Adrenal gland (tissue), 12 donors: Measurements from ENCODE around the gene PP2D1. TPM values are rescaled to one million over a fixed set of nuclear protein-coding genes. Genes with fewer than 3 reads are reported as not detected.
"Not testable (repeated sequence)": the region's sequence is repeated elsewhere in the genome, so short reads cannot be mapped to it uniquely, and the experiment has no call there.

Experiments
- DNase-seq, 7 donors: peaks; one replicate each; pipeline ENCODE4 v3.0.0-alpha.2; 2019 to 2020
- H3K27ac ChIP-seq, 5 donors: fragments of 200-600 bp; sonication (generic) in 4 of 5; 1 replicate in 3 of 5; 2 replicates in 2 of 5; pipeline versions ENCODE4 v1.5.1 to v1.8.0; 2016 to 2020; ENCODE audit warnings: mild to moderate bottlenecking in 1 of 5
- H3K27me3 ChIP-seq: fragments of 200-600 bp; 2 replicates; pipeline ENCODE4 v1.8.0; 2021
- H3K36me3 ChIP-seq, 2 donors: fragments of 200-600 bp; replicated peaks in 1 of 2; 1 replicate in 1 of 2; 2 replicates in 1 of 2; pipeline versions ENCODE4 v1.5.1 to v1.8.0; 2018 to 2022
- H3K4me1 ChIP-seq, 2 donors: fragments of 200-600 bp; replicated peaks in 1 of 2; 1 replicate in 1 of 2; 2 replicates in 1 of 2; pipeline versions ENCODE4 v1.5.1 to v1.8.0; 2018 to 2021
- H3K4me3 ChIP-seq, 4 donors: fragments of 200-600 bp; sonication (generic) in 3 of 4; one replicate each; pipeline ENCODE4 v1.5.1; 2016 to 2018
- H3K9me3 ChIP-seq, 3 donors: fragments of 200-600 bp; sonication (generic) in 1 of 3; replicated peaks in 1 of 3; 1 replicate in 2 of 3; 2 replicates in 1 of 3; pipeline versions ENCODE4 v1.5.1 to v1.8.0; 2016 to 2021
- CTCF ChIP-seq, 6 experiments: fragments of 450-650 bp in 4 of 6; fragments of 200-600 bp in 2 of 6; sonication (generic) in 1 of 6; IDR thresholded peaks; 1 replicate in 5 of 6; 2 replicates in 1 of 6; pipeline versions ENCODE4 v1.5.1 to v1.8.0; 2016 to 2021; ENCODE audit warnings: antibody characterized with exemption in 6 of 6, mild to moderate bottlenecking in 2 of 6, moderate library complexity in 1 of 6
- POLR2A ChIP-seq, 2 donors: fragments of 450-650 bp; IDR thresholded peaks; one replicate each; pipeline ENCODE4 v1.6.1; 2017; ENCODE audit warnings: antibody characterized with exemption in 2 of 2, mild to moderate bottlenecking in 2 of 2, moderate library complexity in 1 of 2
- WGBS, 4 donors: extraction: QIAGEN DNeasy Blood & Tissue Kit in 2 of 4; methylation state at CpG; one replicate each; pipeline versions ENCODE4 v1.1.5 to v1.1.7; 2013 to 2017; 5-methylcytosine and 5-hydroxymethylcytosine counted together
- intact Hi-C, 2 donors: fragments of 100-400 bp; cut with DNase I; formaldehyde crosslinking; loops; one replicate each; pipeline versions ENCODE4 v1.14.1 to v1.15.0; 2022 to 2023
- polyA plus RNA-seq, 3 donors: library from polyadenylated mRNA; stranded (reverse); fragments of 200-250 nt in 2 of 3; fragments of 350-450 nt in 1 of 3; fragmentation: Illumina TruSeq in 1 of 3; extraction: RNeasy Lipid Tissue Mini Kit (QIAGEN cat#74804) in 1 of 3; gene quantifications; one replicate each; pipeline ENCODE4 v1.2.3, GENCODE V29; 2013 to 2014
- total RNA-seq, 9 donors: library from RNA; depleted of rRNA in 4 of 9; stranded (reverse); fragments of >200 nt in 4 of 9; fragments of 120-200 nt in 1 of 9; fragmentation: NEBNext Ultra II Directional in 1 of 9; extraction: Animal tissue kit (Norgen Biotek cat#: 25700) in 1 of 9; gene quantifications; one replicate each; pipeline versions ENCODE4 v1.1.0 to v1.2.4, GENCODE V29; 2013 to 2023
- donor health status: healthy with polysubstance abuse.
- donor health status: Bipolar disorder and iron deficiency.
- donor health status: DM: yes; HTN: yes; CAD: no.
- donor health status: DM: no; HTN: no; CAD: no.
- donor health status: DM: no; HTN: no; CAD: no.
- donor health status: DM: yes; HTN: yes; CAD: no.

The PP2D1 gene
- total and polyA plus RNA-seq, 12 donors = not detected

- intact Hi-C loops = no loop called here
- TF ChIP-seq CTCF (IDR thresholded peaks at IDR 0.05) (no peak), POLR2A (IDR thresholded peaks at IDR 0.05) (no peak)
Measured at GRCh38 chr3:20023623-20024405, 11.8 kb upstream of the PP2D1 start.

DNA sequence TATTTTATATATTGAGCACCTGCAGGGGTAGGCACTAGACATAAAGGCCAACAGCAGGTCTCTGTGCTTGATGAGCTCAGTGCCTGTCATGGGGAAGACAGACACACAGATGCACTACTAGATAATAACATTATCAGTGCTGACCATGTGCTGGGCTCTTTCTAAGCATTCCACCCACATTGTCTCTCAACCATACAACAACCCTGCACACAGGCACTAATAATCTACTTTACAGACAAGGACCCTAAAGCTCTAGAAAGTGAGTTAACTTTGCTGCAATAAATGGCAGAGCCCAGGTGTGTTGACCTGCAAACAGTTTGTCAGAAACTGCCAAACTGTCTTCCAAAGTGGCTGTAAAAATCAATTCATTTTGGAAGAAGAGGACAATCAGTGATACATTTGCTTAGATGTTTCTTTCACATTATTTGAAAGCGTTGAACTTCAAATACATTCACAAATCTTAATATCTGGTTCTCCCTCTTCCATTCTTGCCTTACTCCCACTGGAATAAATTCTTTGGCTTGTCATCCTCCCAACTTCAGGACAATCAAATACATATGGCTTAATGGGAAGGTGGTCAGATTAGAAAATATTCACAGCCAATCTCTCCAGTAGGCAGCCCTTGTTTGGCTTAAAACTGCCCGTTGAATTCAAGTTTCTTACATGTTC is 11.0 kb upstream of the PP2D1 start:
- H3K36me3 ChIP-seq = no peaks in the 10 kb centered on the region
- no peaks in the 10 kb centered on the region for H3K4me1 ChIP-seq
- intact Hi-C loops = no loop called here
- H3K9me3 ChIP-seq = no peaks in the 10 kb centered on the region
- no peak overlapping the region for H3K4me3 ChIP-seq
- TF ChIP-seq CTCF (IDR thresholded peaks at IDR 0.05) (no peak), POLR2A (IDR thresholded peaks at IDR 0.05) (no peak)
- 49 to 62% (median 56%) methylated on average over 2 of the region's 2 CpGs for WGBS, 4 donors
- no peaks in the 10 kb centered on the region for H3K27me3 ChIP-seq
- H3K27ac ChIP-seq = peak overlapping the region in 1 of 5 donors; percentile 58
- no peak for DNase-seq

More at GRCh38 chr3:20023623-20024405, 11.8 kb upstream of the PP2D1 start:
- no peaks in the 10 kb centered on the region for H3K9me3 ChIP-seq
- DNase-seq = peak in 4 of 7 donors; percentile 13 to 26 (median 22)
- H3K36me3 ChIP-seq = no peaks in the 10 kb centered on the region
- 29 to 55% (median 45%) methylated on average over 2 of the region's 2 CpGs for WGBS, 4 donors
- no peak overlapping the region for H3K4me3 ChIP-seq
- H3K27ac ChIP-seq = peak overlapping the region in 1 of 5 donors; percentile 58
- no peaks in the 10 kb centered on the region for H3K4me1 ChIP-seq
- no peaks in the 10 kb centered on the region for H3K27me3 ChIP-seq

GRCh38 chr3:20016076-20016475 is 4.0 kb upstream of the PP2D1 start:
- DNase-seq, H3K27me3 ChIP-seq, H3K36me3 ChIP-seq, H3K4me3 ChIP-seq, H3K4me1 ChIP-seq, intact Hi-C loops, H3K27ac ChIP-seq, H3K9me3 ChIP-seq: not testable (repeated sequence)
- WGBS, 4 donors = 80 to 89% (median 85%) methylated on average over 3 of the region's 3 CpGs

- H3K27me3 ChIP-seq = no peaks in the 10 kb centered on the region
- H3K36me3 ChIP-seq = no peaks in the 10 kb centered on the region
- no peaks in the 10 kb centered on the region for H3K9me3 ChIP-seq
- no peak for DNase-seq
- 84 to 90% (median 89%) methylated on average over 1 of the region's 1 CpG for WGBS, 4 donors
- no peak overlapping the region for H3K4me3 ChIP-seq
- H3K4me1 ChIP-seq = no peaks in the 10 kb centered on the region
- no peak overlapping the region for H3K27ac ChIP-seq
- TF ChIP-seq POLR2A (IDR thresholded peaks at IDR 0.05) (no peak), CTCF (IDR thresholded peaks at IDR 0.05) (no peak)
- intact Hi-C loops = no loop called here
Measured at GRCh38 chr3:20015525-20015924, 3.5 kb upstream of the PP2D1 start.
